UCSD-AML1 (cell line): Measurements from ENCODE around the gene HHAT.

Experiments used
- DNase-seq: peaks from one replicate; lab custom pipeline; 2025; ENCODE audit not compliant: unreplicated experiment; lab: John Stamatoyannopoulos, UW

Gene HHAT

DNA sequence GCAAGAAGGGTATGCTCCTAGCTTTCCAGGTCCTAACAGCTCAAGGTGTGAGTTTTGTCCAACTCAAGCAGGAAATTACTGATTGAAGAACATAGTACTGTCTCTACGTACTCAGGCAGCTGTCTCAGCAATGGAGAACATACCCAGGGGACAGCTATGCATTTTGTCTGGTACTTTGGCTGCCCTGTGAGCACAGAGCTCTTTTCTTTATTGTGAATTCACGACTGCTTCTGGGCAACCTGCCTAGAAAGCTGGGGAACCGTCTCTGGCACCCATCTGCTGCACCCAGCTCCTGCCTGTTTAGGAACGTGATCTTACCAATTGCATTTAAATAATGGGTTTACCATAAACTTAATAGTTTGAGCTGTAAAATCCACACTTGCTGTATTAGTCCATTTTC is 258.1 kb downstream of the HHAT start:
- no peak for DNase-seq

DNA sequence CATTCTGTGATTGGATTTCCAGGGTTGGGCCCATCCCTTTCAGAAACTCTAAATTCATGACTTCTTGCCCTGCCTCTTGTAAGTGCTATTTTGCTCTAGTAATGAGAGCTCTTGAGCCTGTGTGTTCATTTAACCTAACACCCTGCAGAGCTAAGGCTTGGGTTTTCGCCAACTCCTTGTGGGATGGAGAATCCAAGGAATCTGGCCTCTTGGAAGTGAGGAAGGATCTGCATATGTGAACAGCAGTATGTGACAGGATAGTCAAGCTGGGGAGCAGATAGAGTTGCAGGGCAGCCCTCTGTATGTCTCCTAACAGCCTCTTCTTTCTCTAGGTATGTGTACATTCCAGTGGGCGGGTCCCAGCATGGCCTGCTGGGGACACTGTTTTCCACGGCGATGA is 258.9 kb downstream of the HHAT start:
- DNase-seq, result no peak

GRCh38 chr1:210588357-210588756 is 259.7 kb downstream of the HHAT start:
- DNase-seq, result no peak

GRCh38 chr1:210588946-210589345 is 260.2 kb downstream of the HHAT start:
- DNase-seq, result no peak

- DNase-seq, result no peak
Measured at GRCh38 chr1:210591214-210591613, 262.5 kb downstream of the HHAT start.

- DNase-seq, result no peak
Measured at GRCh38 chr1:210594605-210595004, 265.9 kb downstream of the HHAT start.

GRCh38 chr1:210596641-210597040 is 267.9 kb downstream of the HHAT start:
- no peak for DNase-seq

DNA sequence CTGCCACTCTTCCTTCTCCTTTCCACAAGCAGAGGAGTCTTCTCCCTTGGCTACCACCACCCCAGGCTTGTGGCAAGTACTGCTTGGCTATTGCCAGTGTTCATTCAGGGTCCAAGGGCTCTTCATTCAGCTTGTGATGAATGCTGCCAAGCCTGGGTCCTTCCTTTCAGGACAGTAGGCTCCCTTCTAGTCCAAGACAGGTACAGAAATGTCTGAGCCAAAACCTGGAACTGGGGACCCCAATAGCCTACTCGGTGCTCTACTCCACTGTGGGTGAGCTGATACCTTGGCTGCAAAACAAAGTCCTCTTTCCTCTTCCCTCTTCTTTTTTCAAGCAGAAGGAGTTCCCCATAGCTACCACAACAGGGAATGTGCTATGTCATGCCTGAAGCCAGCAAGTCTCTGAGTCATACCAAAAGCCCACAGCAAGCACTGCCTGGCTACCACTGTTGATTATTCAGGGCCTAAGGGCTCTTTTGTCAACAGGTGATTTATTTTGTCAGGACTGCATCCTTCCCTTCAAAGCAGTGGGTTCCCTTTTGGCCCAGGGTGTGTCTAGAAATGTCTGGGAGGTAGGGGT is 268.9 kb downstream of the HHAT start:
- no peak for DNase-seq

DNA sequence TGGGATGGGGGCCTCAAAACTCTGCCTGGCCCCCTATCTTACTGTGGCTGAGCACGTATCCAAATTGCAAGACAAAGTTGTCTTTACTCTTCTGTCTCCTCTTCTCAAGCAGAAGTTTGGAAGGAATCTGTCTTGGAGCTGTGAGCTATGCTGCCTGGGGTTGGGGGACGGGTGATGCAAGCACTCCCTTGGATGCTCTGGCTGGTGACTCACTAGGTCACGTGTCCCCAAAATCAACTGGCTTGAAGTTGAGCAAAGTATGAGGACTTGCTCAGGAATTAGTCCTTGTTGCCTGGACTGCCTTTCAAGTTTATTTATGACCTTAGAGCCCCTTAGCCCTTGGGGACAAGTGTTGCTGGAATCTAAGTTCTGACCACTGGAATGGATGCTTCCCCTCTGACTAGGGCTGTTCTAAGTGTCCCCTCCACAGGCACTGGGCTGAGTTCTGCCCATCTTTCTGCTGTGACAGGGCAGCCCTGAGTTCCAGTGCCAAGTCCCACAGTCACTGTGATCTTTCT is 269.5 kb downstream of the HHAT start:
- no peak for DNase-seq

- no peak for DNase-seq
Measured at GRCh38 chr1:210600421-210601159, 271.9 kb downstream of the HHAT start.

- no peak for DNase-seq
Measured at GRCh38 chr1:210603123-210603522, 274.4 kb downstream of the HHAT start.

DNA sequence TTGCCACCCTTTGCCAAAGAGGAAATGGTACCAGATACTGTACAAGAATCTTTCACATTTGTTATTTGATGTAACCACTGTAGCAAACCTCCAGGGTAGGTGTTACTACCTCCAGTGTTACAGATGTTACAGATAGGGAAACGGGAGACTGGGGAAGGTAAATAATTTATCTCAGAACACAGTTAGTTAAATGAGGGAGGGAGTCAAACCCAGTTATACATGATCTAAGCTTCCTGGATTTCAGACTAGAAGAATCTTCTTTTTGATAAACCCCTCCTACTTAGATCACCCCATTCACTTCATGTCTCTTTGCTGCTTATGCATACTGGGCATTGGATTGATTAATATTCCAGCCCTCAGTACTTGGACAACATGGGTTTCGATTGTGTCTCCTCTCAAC is 276.4 kb downstream of the HHAT start:
- no peak for DNase-seq

DNA sequence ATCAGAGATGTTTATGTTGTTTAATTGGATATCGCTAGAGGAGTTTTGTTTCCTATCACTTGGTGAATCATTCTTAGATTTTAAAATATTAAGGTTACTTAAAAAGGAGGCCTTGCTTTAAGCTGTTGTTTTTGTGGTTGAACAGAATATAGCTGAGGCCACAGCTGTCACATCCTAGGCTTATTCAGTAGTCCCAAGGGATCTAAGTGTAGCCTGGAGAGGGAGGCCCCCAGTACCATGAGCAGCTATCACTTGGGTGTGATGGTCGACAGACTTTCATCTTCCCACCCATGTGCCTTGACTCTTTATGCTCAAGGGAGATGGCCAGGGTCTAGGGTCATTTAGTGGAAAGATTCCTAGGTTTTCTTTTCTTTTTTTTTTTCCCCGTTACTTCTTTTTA is 278.7 kb downstream of the HHAT start:
- DNase-seq, result no peak

DNA sequence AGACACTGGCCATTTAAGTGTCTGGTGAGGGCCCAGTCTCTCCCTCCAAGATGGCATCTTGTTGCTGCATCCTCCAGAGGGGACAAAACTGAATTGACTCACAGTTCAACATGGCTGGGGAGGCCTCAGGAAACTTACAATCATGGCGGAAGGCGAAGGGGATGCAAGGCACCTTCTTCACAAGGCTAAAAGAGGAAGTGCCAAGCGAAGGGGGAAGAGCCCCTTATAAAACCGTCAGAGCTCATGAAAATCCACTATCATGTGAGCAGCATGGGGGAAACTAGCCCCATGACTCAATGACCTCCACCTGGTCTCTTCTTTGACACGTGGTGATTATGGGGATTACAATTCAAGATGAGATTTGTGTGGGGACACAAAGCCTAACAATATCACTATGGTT is 280.1 kb downstream of the HHAT start:
- no peak for DNase-seq

GRCh38 chr1:210616356-210616755 is 287.7 kb downstream of the HHAT start:
- DNase-seq, result no peak

GRCh38 chr1:210617293-210617692 is 288.6 kb downstream of the HHAT start:
- DNase-seq, result no peak

DNA sequence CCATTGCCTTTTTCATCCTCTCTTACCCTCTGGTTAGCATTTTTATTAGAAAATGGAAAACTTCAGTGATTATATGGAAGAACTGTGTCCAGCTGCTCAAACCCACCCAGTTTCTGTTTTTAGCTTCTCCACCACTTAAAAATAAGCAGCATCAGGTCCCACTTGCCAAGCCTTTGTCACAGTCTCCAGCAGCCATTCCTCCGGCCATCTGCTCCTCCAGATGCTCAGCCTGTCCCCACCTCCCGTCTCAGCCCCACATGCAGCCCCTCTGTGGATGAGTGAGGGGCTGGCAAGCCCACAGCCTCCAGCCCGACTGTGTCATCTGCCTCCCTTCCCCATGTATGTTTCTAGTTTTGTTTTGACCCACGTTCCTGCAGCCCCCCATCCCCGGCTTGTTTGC is 289.7 kb downstream of the HHAT start:
- no peak for DNase-seq

GRCh38 chr1:210620867-210621488 is 292.3 kb downstream of the HHAT start:
- no peak for DNase-seq

DNA sequence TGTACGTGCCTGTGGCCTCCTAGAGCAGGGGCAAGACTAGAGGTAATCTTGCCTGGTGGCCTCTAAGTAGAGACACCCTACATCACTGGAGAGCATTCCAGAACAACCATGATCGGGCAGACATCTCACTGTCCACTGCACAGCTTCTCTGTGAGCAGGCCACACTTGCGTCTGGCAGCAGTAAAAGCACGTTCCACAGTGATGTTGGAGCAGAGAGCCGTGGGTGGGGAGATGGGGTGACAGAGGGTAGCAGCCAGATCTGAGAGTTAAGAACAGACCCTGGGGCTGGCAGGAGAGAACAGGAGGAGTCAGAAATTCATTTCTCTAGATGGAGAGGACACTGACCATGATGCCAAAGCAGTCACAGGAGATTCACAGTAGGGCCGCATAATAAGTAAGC is 293.0 kb downstream of the HHAT start:
- DNase-seq, result no peak

- DNase-seq, result no peak
Measured at GRCh38 chr1:210624722-210625121, 296.0 kb downstream of the HHAT start.

GRCh38 chr1:210625715-210626114 is 297.0 kb downstream of the HHAT start:
- no peak for DNase-seq

DNA sequence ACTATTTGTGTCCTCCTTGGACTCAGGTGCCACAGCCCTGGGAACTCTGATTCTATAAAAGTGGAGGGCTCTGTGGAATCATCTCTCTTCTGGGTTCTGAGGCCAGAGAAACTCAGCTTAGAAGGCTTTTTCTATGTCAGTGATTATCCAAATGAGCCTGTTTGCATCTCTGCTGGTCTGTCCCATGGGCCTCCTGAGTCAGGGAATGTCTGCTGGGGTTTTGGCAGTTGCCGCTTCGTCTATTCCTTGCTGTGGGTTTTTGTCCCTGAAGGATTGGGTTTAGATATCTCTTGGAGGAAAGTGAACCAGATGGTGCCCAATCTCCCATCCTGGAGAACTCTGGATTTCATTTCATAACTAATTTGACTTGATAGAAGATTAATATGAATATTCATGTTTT is 297.6 kb downstream of the HHAT start:
- no peak for DNase-seq
